NCI-H1092 (cell line): ENCODE data around the gene ZFAND2A.
"Not testable (repeated sequence)": the region's sequence is repeated elsewhere in the genome, so short reads cannot be mapped to it uniquely, and the experiment has no call there.

Source experiments
- DNase-seq: peaks from one replicate; lab custom pipeline; 2025; lab: John Stamatoyannopoulos, UW

The ZFAND2A gene, protein sequence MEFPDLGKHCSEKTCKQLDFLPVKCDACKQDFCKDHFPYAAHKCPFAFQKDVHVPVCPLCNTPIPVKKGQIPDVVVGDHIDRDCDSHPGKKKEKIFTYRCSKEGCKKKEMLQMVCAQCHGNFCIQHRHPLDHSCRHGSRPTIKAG

DNA sequence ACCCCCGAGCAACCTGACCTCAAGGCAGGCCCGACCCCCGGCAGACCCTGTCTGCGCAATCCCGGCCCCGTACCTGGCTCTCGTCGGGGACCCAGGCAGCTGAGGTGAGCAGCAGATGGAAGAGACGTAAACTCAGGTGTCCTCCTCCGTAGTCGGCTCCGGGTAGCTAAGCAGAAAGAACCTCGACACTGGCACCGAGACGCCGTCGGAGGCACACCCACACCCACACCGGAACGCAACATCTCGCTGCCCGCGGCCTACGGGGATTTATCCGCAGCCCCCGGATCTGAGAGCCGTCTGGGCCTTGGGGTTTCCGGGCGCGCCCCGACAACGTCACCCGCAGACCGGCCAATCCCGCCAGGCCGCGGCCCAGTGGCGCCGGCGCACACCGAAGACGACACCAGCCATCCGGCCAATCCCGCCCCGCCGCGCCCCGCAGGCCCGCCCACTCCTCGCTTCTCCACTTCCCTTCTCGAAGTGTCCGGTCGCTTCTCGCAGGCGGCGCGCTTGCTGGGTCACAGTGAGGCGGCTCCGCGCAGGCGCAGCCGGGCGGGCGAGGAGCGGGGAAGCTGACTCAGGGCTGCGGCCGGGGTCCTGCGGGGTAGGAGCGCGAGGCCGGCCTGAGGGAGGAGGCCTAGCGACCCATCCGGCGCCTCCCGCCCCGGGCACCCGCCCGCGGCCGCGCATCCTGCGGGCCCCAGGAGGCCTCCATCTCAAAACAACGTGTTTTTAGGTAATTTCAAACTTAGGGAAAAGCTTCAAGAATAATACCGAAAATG lies at the start of gene ZFAND2A:
Gene ZFAND2A (minus strand): TSS at position 306 of the 779 bp plus-strand sequence. CDS start 1,984 bp downstream, outside the sequence.
- peak; percentile 97 for DNase-seq

DNA sequence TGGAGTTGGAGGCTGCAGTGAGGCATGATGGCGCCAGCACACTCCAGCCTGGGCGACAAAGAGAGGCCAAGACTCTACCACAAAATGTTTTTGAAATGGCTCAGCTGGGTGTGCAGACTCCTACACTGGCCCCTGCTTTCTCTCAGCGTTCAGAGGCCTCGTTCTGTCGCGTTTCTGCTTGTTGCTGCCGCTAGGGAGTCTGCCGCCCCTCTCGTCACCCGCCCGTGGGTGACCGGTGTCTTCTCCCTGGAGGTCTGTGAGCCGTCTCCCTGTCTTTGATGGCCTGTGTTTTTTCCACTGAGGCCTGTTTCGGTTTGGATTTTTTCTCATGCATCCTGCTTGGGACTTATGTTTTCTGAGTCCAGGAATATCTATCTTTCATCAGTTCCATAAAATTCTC lies 49.1 kb upstream of the ZFAND2A start:
- no peak for DNase-seq

DNA sequence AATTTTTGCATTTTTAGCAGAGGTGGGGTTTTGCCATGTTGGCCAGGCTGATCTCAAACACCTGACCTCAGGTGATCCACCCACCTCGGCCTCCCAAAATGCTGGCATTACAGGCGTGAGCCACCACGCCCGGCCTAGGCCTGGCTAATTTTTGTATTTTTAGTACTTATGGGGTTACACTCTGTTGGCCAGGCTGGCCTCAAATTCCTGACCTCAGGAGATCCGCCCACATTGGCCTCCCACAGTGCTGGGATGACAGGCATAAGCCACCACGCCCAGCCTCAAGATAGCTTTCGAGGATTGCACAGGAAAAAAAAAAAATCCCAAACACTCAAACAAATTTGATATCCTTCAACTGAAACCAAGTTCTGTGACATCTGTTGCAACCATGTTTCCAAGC lies 45.7 kb upstream of the ZFAND2A start:
- DNase-seq = not testable (repeated sequence)

DNA sequence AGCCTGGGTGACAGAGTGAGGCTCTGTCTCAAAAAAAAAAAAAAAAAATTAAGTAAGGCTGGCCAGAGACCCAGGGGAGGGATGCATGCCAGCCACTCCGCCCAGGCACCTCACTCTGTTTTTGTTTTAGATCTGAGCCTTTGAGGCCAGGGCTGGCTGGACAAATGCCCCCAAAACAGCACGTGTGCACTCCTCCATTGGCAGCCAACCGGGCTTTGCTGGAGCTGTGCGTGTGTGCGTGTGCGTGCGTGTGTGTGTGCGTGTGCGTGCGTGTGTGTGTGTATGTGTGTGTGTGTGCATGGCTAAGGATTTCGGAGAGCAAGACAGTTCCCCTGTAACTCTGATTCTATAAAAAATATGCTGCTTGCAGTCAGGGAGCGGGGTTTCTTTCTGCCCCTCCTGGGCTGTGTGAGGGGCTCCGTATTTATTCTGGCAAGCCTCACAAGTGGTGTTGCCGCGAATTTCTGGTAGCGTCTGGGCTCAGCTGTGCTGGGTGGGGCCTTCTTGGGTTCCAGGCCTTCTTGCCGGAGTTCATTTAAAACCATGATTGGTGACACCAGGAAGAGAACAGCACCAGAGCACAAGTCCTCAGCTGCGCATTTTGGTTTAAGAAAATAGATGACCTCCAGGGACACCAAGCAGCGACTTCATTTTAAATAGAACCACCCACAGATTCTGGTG lies 44.6 kb upstream of the ZFAND2A start:
- DNase-seq = no peak

DNA sequence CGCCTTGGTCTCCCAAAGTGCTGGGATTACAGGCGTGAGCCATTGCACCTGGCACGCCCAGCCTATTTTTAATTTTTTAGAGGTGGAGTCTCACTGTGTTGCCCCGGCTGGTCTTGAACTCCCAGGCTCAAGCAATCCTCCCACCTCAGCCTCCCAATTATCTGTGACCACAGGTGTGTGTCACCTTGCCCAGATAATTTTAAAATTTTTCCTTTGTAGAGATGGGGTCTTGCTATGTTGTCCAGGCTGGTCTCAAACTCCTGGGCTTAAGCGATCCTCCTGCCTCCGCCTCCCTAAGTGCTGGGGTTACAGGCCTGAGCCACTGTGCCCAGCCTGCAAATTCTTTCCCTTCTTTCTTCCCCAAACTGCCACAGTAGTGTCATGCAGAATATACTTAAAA lies 42.9 kb upstream of the ZFAND2A start:
- not testable (repeated sequence) for DNase-seq

DNA sequence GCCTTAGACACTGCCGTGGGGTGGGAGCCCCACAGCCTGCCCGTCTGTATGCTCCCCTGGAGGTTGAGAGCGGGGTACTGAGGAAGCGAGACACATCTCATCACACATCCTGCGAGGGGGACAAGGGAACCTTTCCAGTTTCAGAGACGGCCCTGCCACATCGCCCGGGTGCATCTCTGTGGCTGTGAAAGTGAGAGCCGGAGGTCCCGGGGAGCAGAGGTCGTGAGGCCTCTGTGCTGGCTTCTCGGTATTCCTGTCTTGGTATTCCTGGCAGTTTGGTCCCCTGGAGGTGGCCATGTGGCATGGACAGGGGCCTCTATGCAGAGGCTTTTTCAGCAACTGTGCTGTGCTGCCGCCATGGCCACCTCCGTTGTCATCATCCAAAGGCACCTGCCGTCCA lies 41.9 kb upstream of the ZFAND2A start:
- no peak for DNase-seq

DNA sequence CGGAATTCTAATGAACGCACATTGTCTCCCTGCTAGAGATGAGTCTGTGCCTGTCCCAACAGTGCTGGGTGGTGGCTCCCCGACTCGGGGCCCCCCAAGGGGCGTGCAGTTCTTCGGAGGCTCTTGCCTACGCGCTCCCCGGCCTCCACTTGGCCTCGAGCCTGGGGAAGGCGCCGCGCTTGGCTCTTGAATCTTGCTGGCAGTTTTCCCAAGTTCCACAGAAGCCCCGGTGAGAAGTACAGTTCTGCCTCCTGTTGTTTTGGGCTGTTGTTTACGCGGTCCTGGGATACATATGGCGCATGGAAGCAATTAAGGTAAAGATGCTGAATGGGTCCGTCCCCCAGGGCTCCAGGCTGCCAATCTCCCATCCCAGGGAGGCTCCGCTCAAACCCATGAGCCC lies 40.0 kb upstream of the ZFAND2A start:
- DNase-seq = no peak

DNA sequence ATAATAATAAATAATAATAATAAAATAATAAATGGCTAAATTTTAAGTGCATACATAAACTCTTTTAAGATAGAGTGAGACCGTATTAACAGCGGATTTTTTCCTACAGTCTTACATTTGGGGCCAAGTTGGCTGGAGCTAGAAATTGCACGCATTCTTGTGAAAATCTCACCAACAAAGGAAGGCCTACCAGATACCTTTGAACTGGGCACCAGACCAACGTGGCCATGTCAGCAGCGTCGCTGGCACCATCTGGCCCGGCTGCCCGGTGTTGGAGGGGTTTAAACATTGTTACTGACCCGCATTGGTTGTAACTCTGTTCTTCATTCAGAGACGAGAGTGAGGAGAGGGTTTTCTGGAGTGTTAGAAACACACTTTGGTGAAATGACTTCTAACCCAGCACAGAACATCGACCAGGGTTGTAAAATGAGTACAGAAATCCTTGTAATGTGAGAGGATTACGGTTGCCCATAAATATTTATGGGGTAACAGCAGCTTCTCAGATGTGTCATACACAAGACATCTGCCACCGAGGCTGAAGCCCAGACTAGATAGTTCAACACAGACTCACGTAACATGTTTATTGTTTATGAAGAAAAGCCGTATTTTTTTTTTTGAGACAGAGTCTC lies 38.1 kb upstream of the ZFAND2A start:
- DNase-seq = no peak

DNA sequence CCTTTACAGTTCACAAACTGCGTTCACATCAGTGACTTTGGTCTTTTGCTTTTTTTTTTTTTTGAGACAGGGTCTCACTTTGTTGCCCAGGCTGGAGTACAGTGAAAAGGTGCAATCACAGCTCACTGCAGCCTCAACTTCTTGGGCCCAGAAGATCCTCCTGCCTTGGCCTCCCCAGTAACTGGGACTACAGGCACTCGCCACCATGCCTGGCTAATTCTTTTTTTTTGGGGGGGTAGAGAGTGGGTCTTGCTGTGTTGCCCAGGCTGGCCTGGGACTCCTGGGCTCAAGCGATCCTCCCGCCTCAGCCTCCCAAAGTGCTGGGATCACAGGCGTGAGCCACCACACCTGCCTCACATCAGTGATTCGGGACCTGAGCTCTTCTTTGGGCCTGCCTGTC lies 37.0 kb upstream of the ZFAND2A start:
- no peak for DNase-seq

DNA sequence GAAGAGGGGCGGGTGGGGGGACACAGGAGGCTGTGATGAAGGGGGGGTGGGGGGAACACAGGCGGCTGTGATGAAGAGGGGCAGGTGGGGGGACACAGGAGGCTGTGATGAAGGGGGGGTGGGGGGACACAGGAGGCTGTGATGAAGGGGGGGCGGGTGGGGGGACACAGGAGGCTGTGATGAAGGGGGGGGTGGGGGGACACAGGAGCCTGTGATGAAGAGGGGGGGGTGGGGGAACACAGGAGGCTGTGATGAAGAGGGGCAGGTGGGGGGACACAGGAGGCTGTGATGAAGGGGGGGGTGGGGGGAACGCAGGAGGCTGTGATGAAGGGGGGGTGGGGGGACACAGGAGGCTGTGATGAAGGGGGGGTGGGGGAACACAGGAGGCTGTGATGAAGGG lies 36.4 kb upstream of the ZFAND2A start:
- DNase-seq = not testable (repeated sequence)

DNA sequence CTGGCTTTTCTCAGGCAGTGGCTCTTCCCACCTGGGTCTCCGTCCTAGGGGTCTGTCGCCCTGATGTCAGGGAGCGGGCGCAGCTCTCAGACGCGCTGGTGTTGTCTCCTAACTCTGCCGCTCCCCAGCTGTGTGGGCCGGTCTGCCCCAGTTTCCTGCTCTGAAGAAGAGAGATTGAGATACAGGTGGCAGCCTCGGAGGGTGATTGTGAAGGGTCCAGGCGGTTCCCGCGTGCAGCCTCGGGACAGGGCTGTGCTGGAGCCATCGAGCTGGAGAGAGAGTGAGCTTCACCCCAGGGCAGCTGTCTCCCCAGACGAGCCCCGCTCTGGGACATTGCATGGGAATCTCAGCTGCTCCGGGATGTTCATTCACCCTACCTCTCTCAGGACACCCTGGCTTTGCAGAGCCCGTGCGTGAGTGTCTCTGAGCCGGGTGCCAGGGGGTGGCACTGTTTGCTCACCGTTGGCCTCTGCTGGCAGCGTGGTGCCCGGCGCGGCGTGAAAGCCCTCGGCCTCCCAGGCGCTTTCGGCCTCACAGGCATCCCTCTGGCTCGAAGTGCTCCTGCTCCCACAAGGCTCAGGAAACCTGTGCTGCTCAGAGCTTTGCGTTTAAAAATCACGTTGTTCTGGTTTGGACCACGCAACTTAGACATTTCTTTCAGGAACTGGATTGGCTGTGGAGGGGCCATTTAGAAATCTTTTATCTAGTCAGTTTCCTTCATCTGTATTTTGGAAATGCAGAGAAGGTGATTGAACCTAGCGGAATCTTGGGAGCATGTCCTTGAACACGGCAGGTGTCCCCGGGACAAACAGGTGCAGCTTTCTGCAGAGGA lies 33.8 kb upstream of the ZFAND2A start:
- no peak for DNase-seq

DNA sequence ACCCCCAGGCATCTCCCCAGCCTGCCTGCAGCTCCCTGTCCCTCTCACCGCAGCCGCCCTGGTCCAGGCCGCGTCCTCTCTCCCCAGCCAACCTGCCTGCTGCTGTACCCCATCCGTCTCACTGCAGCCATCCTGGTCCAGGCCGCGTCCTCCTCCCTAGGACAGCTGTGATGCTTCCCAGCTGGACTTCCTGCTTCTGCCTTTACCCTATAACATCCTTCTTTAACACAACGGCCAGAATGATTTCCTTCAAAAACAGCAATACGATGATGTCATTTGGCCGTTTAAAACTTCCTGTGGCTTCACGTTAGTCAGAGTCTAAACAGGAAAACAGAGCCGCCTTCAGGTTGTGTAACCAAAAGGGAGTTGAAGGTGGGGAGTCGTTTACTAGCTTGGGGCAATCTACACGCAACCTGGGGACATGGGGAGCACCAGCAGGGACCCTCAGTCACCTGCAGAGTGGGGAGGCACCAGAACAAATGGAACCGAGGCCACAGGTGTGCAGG lies 32.2 kb upstream of the ZFAND2A start:
- DNase-seq = no peak

DNA sequence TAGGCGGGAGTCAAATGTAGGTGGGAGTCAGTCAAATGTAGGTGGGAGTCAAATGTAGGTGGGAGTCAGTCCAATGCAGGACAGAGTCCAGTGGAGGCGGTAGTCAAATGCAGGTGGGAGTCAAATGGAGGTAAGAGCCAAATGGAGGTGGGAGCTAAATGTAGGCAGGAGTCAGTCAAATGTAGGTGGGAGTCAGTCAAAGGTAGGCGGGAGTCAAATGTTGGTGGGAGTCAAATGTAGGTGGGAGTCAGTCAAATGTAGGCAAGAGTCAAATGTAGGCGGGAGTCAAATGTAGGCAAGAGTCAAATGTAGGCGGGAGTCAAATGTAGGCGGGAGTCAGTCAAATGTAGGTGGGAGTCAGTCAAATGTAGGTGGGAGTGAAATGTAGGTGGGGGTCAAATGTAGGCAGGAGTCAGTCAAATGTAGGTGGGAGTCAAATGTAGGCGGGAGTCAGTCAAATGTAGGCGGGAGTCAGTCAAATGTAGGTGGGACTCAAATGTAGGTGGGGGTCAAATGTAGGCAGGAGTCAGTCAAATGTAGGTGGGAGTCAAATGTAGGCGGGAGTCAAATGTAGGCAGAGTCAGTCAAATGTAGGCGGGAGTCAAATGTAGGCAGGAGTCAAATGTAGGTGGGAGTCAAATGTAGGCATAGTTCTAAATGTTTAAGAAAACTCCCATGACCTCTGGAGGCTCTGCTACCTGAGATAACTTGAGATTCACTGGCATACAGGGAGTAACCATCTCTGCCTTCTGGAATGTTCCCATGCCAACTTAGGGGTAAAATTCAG lies 30.2 kb upstream of the ZFAND2A start:
- DNase-seq = no peak

DNA sequence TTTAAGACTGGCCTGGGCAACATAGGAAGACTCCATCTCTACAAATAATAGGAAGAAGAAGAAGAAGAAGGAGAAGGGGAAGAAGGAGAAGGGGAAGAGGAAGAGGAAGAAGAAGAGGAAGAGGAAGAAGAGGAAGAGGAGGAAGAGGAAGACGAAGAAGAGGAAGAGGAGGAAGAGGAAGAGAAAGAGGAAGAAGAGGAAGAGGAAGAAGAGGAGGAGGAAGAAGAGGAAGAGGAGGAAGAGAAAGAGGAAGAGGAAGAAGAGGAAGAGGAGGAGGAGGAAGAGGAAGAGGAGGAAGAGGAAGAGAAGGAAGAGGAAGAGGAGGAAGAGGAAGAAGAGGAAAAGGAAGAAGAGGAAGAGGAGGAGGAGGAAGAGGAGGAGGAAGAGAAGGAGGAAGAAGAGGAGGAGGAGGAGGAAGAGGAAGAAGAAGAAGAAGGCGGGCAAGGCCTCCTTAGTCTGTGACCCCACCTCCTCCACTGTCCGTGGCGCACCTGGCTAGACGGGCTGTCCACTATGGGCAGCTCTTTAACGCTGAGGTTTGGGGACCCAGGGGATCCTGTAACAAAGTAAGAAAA lies 28.8 kb upstream of the ZFAND2A start:
- no peak for DNase-seq

DNA sequence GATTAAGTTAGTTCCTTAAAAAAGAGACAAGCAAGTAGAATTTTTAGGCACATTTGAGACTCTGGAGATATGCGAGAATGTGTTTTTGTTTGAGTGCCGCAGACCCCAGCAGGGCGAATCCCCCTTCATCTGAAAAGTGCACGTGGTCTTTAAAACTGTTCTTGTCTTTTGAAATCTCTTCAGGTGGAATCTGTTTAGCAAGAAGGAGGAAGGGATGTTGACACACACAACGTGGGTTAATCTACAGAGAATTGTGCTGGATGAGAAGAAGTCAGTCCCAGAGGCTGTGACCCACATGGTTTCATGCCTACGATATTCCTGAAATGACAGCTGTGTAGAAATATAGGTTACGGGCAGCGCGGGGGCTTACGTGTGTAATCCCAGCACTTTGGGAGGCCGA lies 27.1 kb upstream of the ZFAND2A start:
- DNase-seq = no peak

DNA sequence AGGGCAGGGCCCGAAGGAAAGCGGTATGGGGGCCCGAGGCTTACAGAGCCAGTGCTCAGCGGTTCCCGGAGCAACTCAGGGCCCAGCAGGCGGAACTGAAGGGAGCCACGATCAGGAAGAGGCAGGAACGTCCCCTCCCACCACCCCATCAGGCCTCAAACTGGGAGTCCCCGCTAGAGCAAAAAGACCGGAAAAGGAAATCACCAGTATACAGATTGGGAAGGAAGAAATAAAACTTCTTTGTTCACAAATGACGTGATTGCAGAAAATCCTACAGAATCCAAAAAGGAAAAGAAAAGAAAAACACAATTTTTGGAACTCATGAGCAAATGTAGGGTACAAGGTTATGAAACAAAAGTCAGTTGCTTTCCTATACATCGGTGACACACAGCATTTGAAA lies 21.6 kb upstream of the ZFAND2A start:
- no peak for DNase-seq

DNA sequence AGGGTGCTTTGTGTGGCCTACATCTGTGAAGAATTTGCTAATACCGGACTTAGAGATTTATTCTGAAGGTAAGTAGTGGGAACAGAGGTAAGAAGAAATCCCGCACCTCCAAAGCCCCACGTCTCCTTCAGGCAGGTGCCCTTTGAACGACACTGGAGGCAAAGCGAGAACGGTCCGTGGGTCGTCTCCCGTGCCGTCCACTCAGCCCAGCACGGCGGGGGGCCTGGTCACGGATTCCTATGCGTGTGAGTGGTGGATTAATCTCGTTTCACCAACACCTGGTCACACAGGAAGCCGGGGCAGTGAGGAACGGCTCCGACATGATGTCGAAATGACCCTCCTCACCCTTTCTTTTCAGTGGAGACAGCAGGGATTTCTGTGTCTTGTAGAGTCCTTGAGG lies 21.0 kb upstream of the ZFAND2A start:
- DNase-seq = no peak

DNA sequence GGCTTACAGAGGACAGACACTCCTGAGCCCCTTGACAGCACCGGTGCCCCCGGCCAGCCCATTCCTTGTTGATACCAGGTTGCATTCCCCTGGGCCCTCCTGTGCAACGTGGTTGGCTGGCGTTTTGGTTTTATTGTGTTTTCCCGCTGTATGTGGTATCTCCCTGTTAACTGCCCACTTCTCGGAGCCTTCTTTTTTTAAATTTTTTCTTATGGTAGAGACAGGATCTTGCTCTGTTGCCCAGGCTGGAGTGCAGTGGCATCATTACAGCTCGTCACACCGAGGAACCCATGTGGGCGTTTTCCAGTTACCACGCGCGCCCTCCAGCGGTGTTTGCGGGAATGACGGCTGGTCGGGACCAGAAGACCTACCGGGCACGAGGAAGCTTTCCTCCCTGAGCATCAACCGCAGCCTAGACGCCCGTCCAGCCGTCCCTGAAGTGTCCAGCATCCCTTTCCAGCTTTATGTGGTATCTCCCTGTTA lies 16.9 kb upstream of the ZFAND2A start:
- peak; percentile 51 for DNase-seq

DNA sequence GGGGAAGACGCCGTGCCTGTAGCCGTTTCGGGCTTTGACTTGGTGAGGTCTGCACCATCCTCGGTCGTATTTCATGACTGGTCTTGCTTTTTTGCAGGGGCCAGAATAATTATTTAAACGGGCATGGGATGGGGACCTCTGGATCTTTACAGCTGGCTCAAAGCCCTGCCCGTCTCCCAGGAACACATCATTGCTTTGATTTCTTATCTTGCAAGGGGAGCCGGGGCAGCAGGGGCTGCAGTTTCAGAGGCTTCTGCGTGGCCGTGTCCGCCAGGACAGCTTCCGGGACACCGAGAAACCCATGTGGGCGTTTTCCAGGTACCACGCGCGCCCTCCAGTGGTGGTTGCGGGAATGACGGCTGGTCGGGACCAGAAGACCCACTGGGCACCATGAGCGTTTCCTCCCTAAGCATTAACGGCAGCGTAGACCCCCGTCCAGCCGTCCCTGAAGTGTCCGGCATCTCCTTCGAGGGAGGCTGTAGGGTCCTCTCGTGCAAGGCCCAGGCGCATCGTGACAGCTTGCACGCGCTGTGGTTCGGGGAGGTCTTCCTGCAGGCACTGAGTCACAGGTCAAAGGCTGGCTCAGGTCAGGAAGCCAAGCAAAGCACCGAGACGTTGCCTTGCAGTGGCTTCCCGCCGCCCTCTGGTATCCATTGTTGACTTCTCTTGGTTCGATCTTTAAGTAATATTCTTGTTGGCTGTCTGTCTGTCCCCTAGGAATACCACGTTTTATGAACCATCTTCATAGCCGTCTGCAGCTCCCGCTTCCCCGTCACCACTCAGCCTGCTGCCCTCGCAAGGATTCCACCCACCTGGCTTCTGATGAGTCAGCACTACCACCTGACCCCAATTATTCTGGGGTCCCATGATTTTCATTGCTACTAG lies 16.2 kb upstream of the ZFAND2A start:
- DNase-seq = peak; percentile 68
